Activated T-helper 2 cell treated with anti-CD3 and anti-CD28 coated beads, Interferon-gamma antibody, Interleukin-2, Interleukin-4, amounts not matched to agents 10 μg/mL and 5 μg/mL and 100 μg/mL, durations not matched to agents 14 hours and 24 hours and 36 hours (primary cell): Measurements from ENCODE around the gene HAPLN2. TPM values are rescaled to one million over a fixed set of nuclear protein-coding genes. Genes with fewer than 3 reads are reported as not detected.

Source experiments
- DNase-seq: peaks from one replicate; pipeline ENCODE4 v3.0.0; 2021; ENCODE audit warnings: low spot score
- H3K27ac Mint-ChIP-seq: one replicate; pipeline ENCODE4 v1.8.0; 2021; ENCODE audit warnings: mixed read lengths
- H3K27me3 Mint-ChIP-seq: one replicate; pipeline ENCODE4 v1.8.0; 2021; ENCODE audit warnings: low read depth, mixed read lengths
- H3K36me3 Mint-ChIP-seq: one replicate; pipeline ENCODE4 v1.8.0; 2021; ENCODE audit warnings: low read depth, mixed read lengths
- H3K4me1 Mint-ChIP-seq: one replicate; pipeline ENCODE4 v1.8.0; 2021; ENCODE audit warnings: low read depth, mixed read lengths
- H3K4me3 Mint-ChIP-seq: one replicate; pipeline ENCODE4 v1.8.0; 2021; ENCODE audit warnings: low read depth, mild to moderate bottlenecking, moderate library complexity, mixed read lengths
- H3K9me3 Mint-ChIP-seq: one replicate; pipeline ENCODE4 v1.8.0; 2021; ENCODE audit warnings: mixed read lengths
- intact Hi-C: fragments of 100-400 bp; cut with micrococcal nuclease; formaldehyde crosslinking; loops from one replicate; pipeline ENCODE4 v1.15.1; 2023
- total RNA-seq: library from RNA; stranded (reverse); gene quantifications from 2 replicates; pipeline ENCODE4 v1.2.3, GENCODE V29; 2022

Gene HAPLN2
- total RNA-seq, 1 donor from 2014 or later, result not detected

GRCh38 chr1:156658496-156658895 is 39.3 kb downstream of the HAPLN2 start:
- Mint-ChIP-seq H3K27me3 (peaks cover 32% of the 10 kb centered on the region), H3K36me3 (no peaks in the 10 kb centered on the region), H3K4me3 (no peak overlapping the region), H3K9me3 (no peaks in the 10 kb centered on the region), H3K4me1 (peaks cover 41% of the 10 kb centered on the region), H3K27ac (no peak overlapping the region)
- no peak for DNase-seq
- intact Hi-C loops, result no loop called here

- H3K27ac Mint-ChIP-seq, result peak overlapping the region; percentile 67
- peaks cover 41% of the 10 kb centered on the region for H3K4me1 Mint-ChIP-seq
- peak overlapping the region; percentile 90 for H3K4me3 Mint-ChIP-seq
- H3K9me3 Mint-ChIP-seq, result no peaks in the 10 kb centered on the region
- no peaks in the 10 kb centered on the region for H3K36me3 Mint-ChIP-seq
- peaks cover 31% of the 10 kb centered on the region for H3K27me3 Mint-ChIP-seq
- intact Hi-C loops, result no loop called here
- DNase-seq, result no peak
Observed at GRCh38 chr1:156658945-156659574, 39.8 kb downstream of the HAPLN2 start.

- intact Hi-C loops, result no loop called here
- Mint-ChIP-seq H3K4me3 (peak overlapping the region; percentile 90), H3K9me3 (no peaks in the 10 kb centered on the region), H3K36me3 (no peaks in the 10 kb centered on the region), H3K4me1 (peaks cover 41% of the 10 kb centered on the region), H3K27me3 (peaks cover 28% of the 10 kb centered on the region), H3K27ac (peak overlapping the region; percentile 67)
- DNase-seq, result no peak
Observed at GRCh38 chr1:156659661-156659987, 40.4 kb downstream of the HAPLN2 start.

- Mint-ChIP-seq H3K4me3 (peak overlapping the region; percentile 90), H3K27me3 (peaks cover 26% of the 10 kb centered on the region), H3K36me3 (no peaks in the 10 kb centered on the region), H3K27ac (peak overlapping the region; percentile 97), H3K4me1 (peaks cover 41% of the 10 kb centered on the region), H3K9me3 (no peaks in the 10 kb centered on the region)
- intact Hi-C loops, result loop anchor here (1.0 to 2.0 kb wide), 3 partner anchors 18 to 67 kb away; partner anchors contain the start of gene CRABP2
- peak; percentile 89 for DNase-seq
Observed at GRCh38 chr1:156659988-156660751, 41.0 kb downstream of the HAPLN2 start.

- DNase-seq, result no peak
- Mint-ChIP-seq H3K9me3 (no peaks in the 10 kb centered on the region), H3K4me3 (peak overlapping the region; percentile 90), H3K36me3 (no peaks in the 10 kb centered on the region), H3K27me3 (peaks cover 25% of the 10 kb centered on the region), H3K4me1 (peaks cover 42% of the 10 kb centered on the region), H3K27ac (peak overlapping the region; percentile 97)
- intact Hi-C loops, result loop anchor here (1.0 to 2.0 kb wide), 3 partner anchors 18 to 66 kb away; partner anchors contain the start of gene CRABP2
Observed at GRCh38 chr1:156660752-156661112, 41.5 kb downstream of the HAPLN2 start.

GRCh38 chr1:156662005-156662799 is 43.0 kb downstream of the HAPLN2 start:
- peaks cover 40% of the 10 kb centered on the region for H3K4me1 Mint-ChIP-seq
- no peaks in the 10 kb centered on the region for H3K9me3 Mint-ChIP-seq
- H3K4me3 Mint-ChIP-seq, result no peak overlapping the region
- DNase-seq, result no peak
- H3K27me3 Mint-ChIP-seq, result peaks cover 15% of the 10 kb centered on the region
- H3K36me3 Mint-ChIP-seq, result no peaks in the 10 kb centered on the region
- peak overlapping the region; percentile 97 for H3K27ac Mint-ChIP-seq
- intact Hi-C loops, result no loop called here

- Mint-ChIP-seq H3K4me3 (no peak overlapping the region), H3K9me3 (no peaks in the 10 kb centered on the region), H3K4me1 (peaks cover 34% of the 10 kb centered on the region), H3K27ac (no peak overlapping the region), H3K36me3 (no peaks in the 10 kb centered on the region), H3K27me3 (peaks cover 11% of the 10 kb centered on the region)
- no peak for DNase-seq
- intact Hi-C loops, result no loop called here
Observed at GRCh38 chr1:156662800-156663055, 43.5 kb downstream of the HAPLN2 start.

GRCh38 chr1:156663178-156663577 is 44.0 kb downstream of the HAPLN2 start:
- no peaks in the 10 kb centered on the region for H3K36me3 Mint-ChIP-seq
- no peaks in the 10 kb centered on the region for H3K9me3 Mint-ChIP-seq
- intact Hi-C loops, result no loop called here
- no peak overlapping the region for H3K27ac Mint-ChIP-seq
- H3K27me3 Mint-ChIP-seq, result peaks cover 8% of the 10 kb centered on the region
- no peak for DNase-seq
- H3K4me3 Mint-ChIP-seq, result no peak overlapping the region
- H3K4me1 Mint-ChIP-seq, result peaks cover 31% of the 10 kb centered on the region

- DNase-seq, result no peak
- H3K4me1 Mint-ChIP-seq, result peaks cover 29% of the 10 kb centered on the region
- no peak overlapping the region for H3K4me3 Mint-ChIP-seq
- no peaks in the 10 kb centered on the region for H3K9me3 Mint-ChIP-seq
- H3K36me3 Mint-ChIP-seq, result no peaks in the 10 kb centered on the region
- intact Hi-C loops, result no loop called here
- H3K27me3 Mint-ChIP-seq, result peaks cover 8% of the 10 kb centered on the region
- no peak overlapping the region for H3K27ac Mint-ChIP-seq
Observed at GRCh38 chr1:156664046-156664766, 45.0 kb downstream of the HAPLN2 start.

- H3K9me3 Mint-ChIP-seq, result no peaks in the 10 kb centered on the region
- peaks cover 11% of the 10 kb centered on the region for H3K27me3 Mint-ChIP-seq
- intact Hi-C loops, result no loop called here
- peaks cover 22% of the 10 kb centered on the region for H3K4me1 Mint-ChIP-seq
- DNase-seq, result no peak
- H3K4me3 Mint-ChIP-seq, result no peak overlapping the region
- H3K27ac Mint-ChIP-seq, result no peak overlapping the region
- no peaks in the 10 kb centered on the region for H3K36me3 Mint-ChIP-seq
Observed at GRCh38 chr1:156664767-156665411, 45.7 kb downstream of the HAPLN2 start.

GRCh38 chr1:156665539-156665938 is 46.3 kb downstream of the HAPLN2 start:
- Mint-ChIP-seq H3K4me1 (peaks cover 17% of the 10 kb centered on the region), H3K9me3 (no peaks in the 10 kb centered on the region), H3K27me3 (peaks cover 11% of the 10 kb centered on the region), H3K27ac (no peak overlapping the region), H3K36me3 (no peaks in the 10 kb centered on the region), H3K4me3 (no peak overlapping the region)
- intact Hi-C loops, result no loop called here
- no peak for DNase-seq

- Mint-ChIP-seq H3K27me3 (peaks cover 22% of the 10 kb centered on the region), H3K4me1 (peaks cover 7% of the 10 kb centered on the region), H3K27ac (no peak overlapping the region), H3K36me3 (no peaks in the 10 kb centered on the region), H3K4me3 (no peak overlapping the region), H3K9me3 (no peaks in the 10 kb centered on the region)
- DNase-seq, result no peak
- intact Hi-C loops, result no loop called here
Observed at GRCh38 chr1:156666862-156667609, 47.8 kb downstream of the HAPLN2 start.
